Right lobe of liver (tissue), 6 donors: Measurements from ENCODE around the gene PSMD1. TPM values are rescaled to one million over a fixed set of nuclear protein-coding genes. Genes with fewer than 3 reads are reported as not detected.
"Not testable (repeated sequence)": the region's sequence is repeated elsewhere in the genome, so short reads cannot be mapped to it uniquely, and the experiment has no call there.

Source experiments
- ATAC-seq, 4 donors: fragments of 200-7000 bp; cut with Tn5 transposase; one replicate each; pipeline ENCODE4 v1.9.1; 2020; ENCODE audit warnings: mild to moderate bottlenecking in 4 of 4, moderate library complexity in 4 of 4
- DNase-seq, 3 donors: peaks; one replicate each; pipeline ENCODE4 v3.0.0-alpha.2; 2020
- H3K27ac ChIP-seq, 3 donors: fragments of 200-600 bp; one replicate each; pipeline ENCODE4 v1.8.0; 2022
- H3K27me3 ChIP-seq, 2 donors: fragments of 200-600 bp; one replicate each; pipeline ENCODE4 v1.8.0; 2022
- H3K36me3 ChIP-seq, 4 donors: fragments of 200-600 bp; sonication (generic) in 1 of 4; one replicate each; pipeline versions ENCODE4 v1.5.1 to v1.8.0; 2017 to 2022; ENCODE audit warnings: control low read depth in 1 of 4
- H3K4me1 ChIP-seq, 4 donors: fragments of 200-600 bp; sonication (generic) in 1 of 4; one replicate each; pipeline versions ENCODE4 v1.5.1 to v1.8.0; 2017 to 2022; ENCODE audit warnings: control low read depth in 1 of 4
- H3K4me3 ChIP-seq, 3 donors: fragments of 200-600 bp; one replicate each; pipeline ENCODE4 v1.8.0; 2022
- H3K9me3 ChIP-seq, 4 donors: fragments of 200-600 bp; sonication (generic) in 1 of 4; one replicate each; pipeline versions ENCODE4 v1.5.1 to v1.8.0; 2017 to 2022; ENCODE audit warnings: control low read depth in 1 of 4
- CTCF ChIP-seq, 4 donors: fragments of 200-600 bp in 3 of 4; fragments of 450-650 bp in 1 of 4; IDR thresholded peaks; one replicate each; pipeline versions ENCODE4 v1.5.1 to v1.8.0; 2016 to 2022; ENCODE audit warnings: antibody characterized with exemption in 4 of 4, mild to moderate bottlenecking in 2 of 4
- POLR2A ChIP-seq: fragments of 450-650 bp; IDR thresholded peaks from one replicate; pipeline ENCODE4 v1.6.1; 2017; ENCODE audit warnings: antibody characterized with exemption, mild to moderate bottlenecking
- WGBS: methylation state at CpG from one replicate; pipeline ENCODE4 v1.1.6; 2018; ENCODE audit warnings: low coverage, low lambda C conversion rate; ENCODE audit not compliant: insufficient coverage; ENCODE audit errors: missing lambda C conversion rate; 5-methylcytosine and 5-hydroxymethylcytosine counted together
- intact Hi-C, 2 donors: fragments of 100-400 bp; cut with DNase I; formaldehyde crosslinking; loops; one replicate each; pipeline versions ENCODE4 v1.11.2 to v1.14.1; 2022
- total RNA-seq, 6 experiments: library from RNA; depleted of rRNA in 2 of 6; stranded (reverse); fragments of >200 nt in 2 of 6; fragmentation: NEBNext Ultra II Directional in 3 of 6; extraction: Animal tissue kit (Norgen Biotek cat#: 25700) in 3 of 6; gene quantifications; one replicate each; pipeline versions ENCODE4 v1.1.0 to v1.2.4, GENCODE V29; 2016 to 2023
- donor health status: DM: no; HTN: yes; CAD: no.
- donor health status: DM: no; HTN: no; CAD: no.
- donor health status: DM: no; HTN: no; CAD: no.
- donor health status: DM: no; HTN: yes; CAD: no.
- donor health status: DM: no; HTN: yes; CAD: no.

PSMD1 gene
- total RNA-seq, 6 experiments from 2014 or later, result 46.4 to 62.3 (median 55.5) TPM

- DNase-seq (no peak), ATAC-seq (no peak)
- WGBS, result 93% methylated on average over 8 of the region's 8 CpGs
- Histone ChIP-seq H3K27me3 (no peaks in the 10 kb centered on the region), H3K36me3 (no peaks in the 10 kb centered on the region), H3K4me3 (no peak overlapping the region), H3K4me1 (peaks cover 0 to 11% (median 1%) of the 10 kb centered on the region in 4 donors), H3K27ac (no peak overlapping the region), H3K9me3 (no peaks in the 10 kb centered on the region)
- TF ChIP-seq CTCF (IDR thresholded peaks at IDR 0.05) (no peak), POLR2A (no peak)
- intact Hi-C loops, result no loop called here
Measured at GRCh38 chr2:231138699-231139098, 82.0 kb downstream of the PSMD1 start.

DNA sequence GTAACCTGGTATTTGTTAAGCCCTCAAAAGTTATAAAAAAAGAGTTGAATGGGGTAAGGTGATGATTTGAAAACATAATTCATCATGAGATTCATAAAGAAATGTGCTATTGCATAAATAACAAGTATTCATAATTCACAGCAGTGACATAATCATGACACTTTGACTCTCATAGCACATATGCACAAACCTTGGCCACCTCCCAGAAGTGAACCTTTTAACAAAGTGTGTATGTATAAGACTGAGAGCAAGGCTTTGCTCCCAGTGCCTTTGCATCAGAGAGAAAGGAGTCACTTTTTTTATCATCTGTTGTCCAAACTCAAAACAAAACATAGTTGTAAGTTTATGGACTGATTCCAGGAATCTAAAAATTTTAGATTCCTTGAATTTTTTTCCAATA is 83.1 kb downstream of the PSMD1 start:
- TF ChIP-seq POLR2A (no peak), CTCF (IDR thresholded peaks at IDR 0.05) (no peak)
- Histone ChIP-seq H3K27me3 (no peaks in the 10 kb centered on the region), H3K36me3 (no peaks in the 10 kb centered on the region), H3K9me3 (no peaks in the 10 kb centered on the region), H3K4me1 (peaks cover 0 to 3% (median 0%) of the 10 kb centered on the region in 4 donors), H3K4me3 (no peak overlapping the region), H3K27ac (no peak overlapping the region)
- intact Hi-C loops, result no loop called here
- DNase-seq (no peak), ATAC-seq (no peak)

DNA sequence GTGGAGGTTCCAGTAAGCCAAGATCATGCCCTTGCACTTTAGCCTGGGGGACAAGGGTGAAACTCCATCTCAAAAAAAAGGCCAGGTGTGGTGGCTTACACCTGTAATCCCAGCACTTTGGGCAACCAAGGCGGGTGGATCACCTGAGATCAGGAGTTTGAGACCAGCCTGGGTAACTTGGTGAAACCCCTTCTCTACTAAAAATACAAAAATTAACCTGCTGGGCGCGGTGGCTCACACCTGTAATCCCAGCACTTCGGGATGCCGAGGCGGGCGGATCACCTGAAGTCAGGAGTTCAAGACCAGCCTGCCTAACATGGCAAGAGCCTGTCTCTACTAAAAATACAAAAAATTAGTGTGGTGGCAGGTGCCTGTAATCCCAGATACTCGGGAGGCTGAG is 84.1 kb downstream of the PSMD1 start:
- ATAC-seq, intact Hi-C loops, H3K4me3 ChIP-seq, H3K9me3 ChIP-seq, H3K27me3 ChIP-seq, DNase-seq, H3K36me3 ChIP-seq, H3K4me1 ChIP-seq, H3K27ac ChIP-seq: not testable (repeated sequence)
- 100% methylated on average over 2 of the region's 8 CpGs for WGBS

GRCh38 chr2:231144896-231145295 is 88.2 kb downstream of the PSMD1 start:
- TF ChIP-seq CTCF (IDR thresholded peaks at IDR 0.05), result no peak
- no peak for TF ChIP-seq POLR2A
- Histone ChIP-seq H3K27me3 (no peaks in the 10 kb centered on the region), H3K9me3 (no peaks in the 10 kb centered on the region), H3K4me3 (no peak overlapping the region), H3K4me1 (no peaks in the 10 kb centered on the region), H3K36me3 (peaks cover 0 to 24% (median 0%) of the 10 kb centered on the region in 4 donors), H3K27ac (no peak overlapping the region)
- ATAC-seq (no peak), DNase-seq (no peak)
- intact Hi-C loops, result no loop called here
- WGBS, result 95% methylated on average over 6 of the region's 6 CpGs

DNA sequence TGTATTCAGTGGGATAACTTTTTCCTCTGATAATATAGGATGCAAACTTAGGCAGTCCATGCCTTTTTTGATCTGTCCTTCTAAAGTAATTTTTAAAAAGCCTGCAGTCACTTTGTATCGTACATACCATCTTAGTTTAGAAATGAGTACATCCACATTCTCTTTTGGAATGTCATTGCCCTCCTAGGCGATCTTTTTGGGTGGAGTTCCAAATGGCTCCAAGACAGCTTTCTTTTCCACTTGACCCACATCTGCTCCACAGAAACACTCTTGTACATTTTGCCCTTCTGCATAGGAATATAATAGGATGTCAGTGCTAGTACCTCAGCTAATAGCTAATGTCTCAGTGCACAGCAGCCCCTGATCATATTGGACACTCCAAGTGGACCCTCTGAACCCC is 90.0 kb downstream of the PSMD1 start:
- Histone ChIP-seq H3K27me3 (no peaks in the 10 kb centered on the region), H3K27ac (no peak overlapping the region), H3K4me1 (no peaks in the 10 kb centered on the region), H3K36me3 (peaks cover 0 to 24% (median 0%) of the 10 kb centered on the region in 4 donors), H3K4me3 (no peak overlapping the region), H3K9me3 (no peaks in the 10 kb centered on the region)
- TF ChIP-seq CTCF (IDR thresholded peaks at IDR 0.05) (no peak), POLR2A (no peak)
- intact Hi-C loops, result no loop called here
- 96% methylated on average over 2 of the region's 2 CpGs for WGBS
- no peak for DNase-seq
- no peak for ATAC-seq
